Measurements from ENCODE around the gene RASSF3.

The RASSF3 gene

DNA sequence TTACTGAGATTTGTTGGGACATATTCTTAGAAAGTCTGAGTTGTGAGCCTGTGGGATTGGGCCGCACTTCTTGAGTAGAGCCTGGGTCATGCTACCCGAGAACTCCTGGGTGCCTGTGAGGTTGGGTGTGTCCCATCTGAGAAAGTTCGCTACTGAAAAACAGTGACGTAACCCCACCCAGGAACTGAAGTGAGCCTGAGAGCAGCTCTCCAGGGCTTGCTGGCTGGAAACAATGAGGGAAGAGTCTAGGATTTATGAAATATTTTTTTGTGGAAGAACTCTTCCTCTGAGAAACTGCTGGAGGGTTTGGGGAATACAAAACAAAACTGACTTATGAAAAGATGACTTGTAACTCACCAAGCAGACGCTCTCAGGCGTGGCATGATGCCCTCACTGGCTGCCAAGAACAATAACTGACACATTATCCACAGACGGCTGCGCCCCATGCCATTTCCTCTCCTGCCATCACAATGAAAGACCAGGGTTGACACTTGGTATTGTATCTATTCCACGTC is 69.2 kb downstream of the RASSF3 start:
- in situ Hi-C loops (cut with HindIII; ENCODE audit: low sequenced_read_pairs) = no loop called here
- peak; percentile 69 for DNase-seq (ENCODE audit: low read depth)
- no peak for TF ChIP-seq CTCF (IDR thresholded peaks at IDR 0.05; ENCODE audit: low read depth, low read length, missing control alignments)

DNA sequence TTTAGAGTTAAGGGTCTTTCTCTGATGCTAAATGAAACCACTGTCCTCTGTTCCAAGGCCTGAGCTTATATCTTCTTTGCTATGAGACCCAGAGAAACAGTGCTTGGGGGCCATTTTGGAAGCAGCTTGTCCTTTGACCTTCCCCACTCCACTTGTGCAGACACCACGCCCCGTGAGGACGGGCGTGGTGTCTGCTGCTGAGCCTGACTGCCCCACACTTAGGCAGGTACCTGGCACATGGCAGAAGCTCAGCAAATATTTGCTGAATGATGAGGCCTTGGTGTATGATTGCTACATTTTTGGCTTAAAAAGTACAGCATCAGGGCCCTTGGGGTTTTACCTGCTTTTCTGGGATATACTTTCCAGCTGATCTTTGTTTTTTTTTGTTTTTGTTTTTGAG is 69.9 kb downstream of the RASSF3 start:
- in situ Hi-C loops (cut with HindIII; ENCODE audit: low sequenced_read_pairs) = no loop called here
- DNase-seq (ENCODE audit: low read depth) = no peak
- no peak for TF ChIP-seq CTCF (IDR thresholded peaks at IDR 0.05; ENCODE audit: low read depth, low read length, missing control alignments)
- peak overlapping the region; percentile 13 for H3K4me3 ChIP-seq (ENCODE audit: low read depth, low read length)

More for the DNA sequence above, 69.2 kb downstream of the RASSF3 start:
- H3K4me3 ChIP-seq (ENCODE audit: low read depth, low read length) = peak overlapping the region; percentile 13

- H3K4me3 ChIP-seq (ENCODE audit: low read depth, low read length) = no peak overlapping the region
- no peak for TF ChIP-seq CTCF (IDR thresholded peaks at IDR 0.05; ENCODE audit: low read depth, low read length, missing control alignments)
- no peak for DNase-seq (ENCODE audit: low read depth)
- in situ Hi-C loops (cut with HindIII; ENCODE audit: low sequenced_read_pairs) = no loop called here
Observed at GRCh38 chr12:64681200-64682052, 71.1 kb downstream of the RASSF3 start.

- in situ Hi-C loops (cut with HindIII; ENCODE audit: low sequenced_read_pairs) = no loop called here
- DNase-seq (ENCODE audit: low read depth) = peak; percentile 68
- no peak overlapping the region for H3K4me3 ChIP-seq (ENCODE audit: low read depth, low read length)
- TF ChIP-seq CTCF (IDR thresholded peaks at IDR 0.05; ENCODE audit: low read depth, low read length, missing control alignments) = no peak
Observed at GRCh38 chr12:64682572-64683277, 72.4 kb downstream of the RASSF3 start.

- DNase-seq (ENCODE audit: low read depth) = no peak
- no peak overlapping the region for H3K4me3 ChIP-seq (ENCODE audit: low read depth, low read length)
- TF ChIP-seq CTCF (IDR thresholded peaks at IDR 0.05; ENCODE audit: low read depth, low read length, missing control alignments) = no peak
- in situ Hi-C loops (cut with HindIII; ENCODE audit: low sequenced_read_pairs) = no loop called here
Observed at GRCh38 chr12:64683816-64684543, 73.7 kb downstream of the RASSF3 start.

GRCh38 chr12:64685050-64685449 is 74.8 kb downstream of the RASSF3 start:
- no peak overlapping the region for H3K4me3 ChIP-seq (ENCODE audit: low read depth, low read length)
- no peak for TF ChIP-seq CTCF (IDR thresholded peaks at IDR 0.05; ENCODE audit: low read depth, low read length, missing control alignments)
- DNase-seq (ENCODE audit: low read depth) = no peak
- in situ Hi-C loops (cut with HindIII; ENCODE audit: low sequenced_read_pairs) = no loop called here
